ENCODE data around the gene AHCYL2.
"Not testable (repeated sequence)": the region's sequence is repeated elsewhere in the genome, so short reads cannot be mapped to it uniquely, and the experiment has no call there.

Gene AHCYL2

GRCh38 chr7:129298268-129298893 is 73.6 kb downstream of the AHCYL2 start:
- peak; percentile 67 for DNase-seq

GRCh38 chr7:129299889-129300288 is 75.1 kb downstream of the AHCYL2 start:
- DNase-seq, result no peak

GRCh38 chr7:129300299-129300698 is 75.5 kb downstream of the AHCYL2 start:
- not testable (repeated sequence) for DNase-seq

GRCh38 chr7:129307592-129307991 is 82.8 kb downstream of the AHCYL2 start:
- DNase-seq, result no peak

- DNase-seq, result no peak
Measured at GRCh38 chr7:129308047-129308446, 83.2 kb downstream of the AHCYL2 start.

- no peak for DNase-seq
Measured at GRCh38 chr7:129311429-129311828, 86.6 kb downstream of the AHCYL2 start.

GRCh38 chr7:129313282-129313681 is 88.5 kb downstream of the AHCYL2 start:
- no peak for DNase-seq

- no peak for DNase-seq
Measured at GRCh38 chr7:129315960-129316359, 91.1 kb downstream of the AHCYL2 start.

GRCh38 chr7:129317450-129317849 is 92.6 kb downstream of the AHCYL2 start:
- DNase-seq, result no peak

- no peak for DNase-seq
Measured at GRCh38 chr7:129327076-129327475, 102.2 kb downstream of the AHCYL2 start.

GRCh38 chr7:129332254-129333035 is 107.6 kb downstream of the AHCYL2 start:
- DNase-seq, result no peak

GRCh38 chr7:129334473-129334872 is 109.6 kb downstream of the AHCYL2 start:
- DNase-seq, result no peak

- DNase-seq, result no peak
Measured at GRCh38 chr7:129338450-129338849, 113.6 kb downstream of the AHCYL2 start.

GRCh38 chr7:129341212-129341611 is 116.4 kb downstream of the AHCYL2 start:
- no peak for DNase-seq

GRCh38 chr7:129341816-129342806 is 117.3 kb downstream of the AHCYL2 start:
- DNase-seq, result no peak

- DNase-seq, result no peak
Measured at GRCh38 chr7:129343099-129343700, 118.4 kb downstream of the AHCYL2 start.

GRCh38 chr7:129347330-129347729 is 122.5 kb downstream of the AHCYL2 start:
- DNase-seq, result no peak

- DNase-seq, result no peak
Measured at GRCh38 chr7:129348023-129348740, 123.4 kb downstream of the AHCYL2 start.

- no peak for DNase-seq
Measured at GRCh38 chr7:129351320-129351719, 126.5 kb downstream of the AHCYL2 start.

- not testable (repeated sequence) for DNase-seq
Measured at GRCh38 chr7:129353104-129353503, 128.3 kb downstream of the AHCYL2 start.

GRCh38 chr7:129354428-129355157 is 129.8 kb downstream of the AHCYL2 start:
- DNase-seq, result no peak
